IMR-90 (cell line): ENCODE data around the gene SPCS1. TPM values are rescaled to one million over a fixed set of nuclear protein-coding genes. Genes with fewer than 3 reads are reported as not detected.

Experiments used
- ATAC-seq: fragments of 200-7000 bp; cut with Tn5 transposase; 2 replicates; pipeline ENCODE4 v1.9.1; 2020; ENCODE audit warnings: low read depth, mild to moderate bottlenecking, moderate library complexity
- BruUV-seq: library from RNA; stranded (reverse); fragments of 400-500 nt; replicated peaks from 2 replicates; lab custom pipeline; 2021; lab: Mats Ljungman, UMichigan
- CTCF ChIA-PET: fragments of 300-600 bp; formaldehyde crosslinking; extraction: SDS; loops from one replicate; lab custom pipeline; 2021; ENCODE audit warnings: antibody characterized with exemption; lab: Yijun Ruan, JAX
- POLR2A ChIA-PET: fragments of 300-600 bp; sonication (Branson Sonifier 250); formaldehyde crosslinking; loops from one replicate; lab custom pipeline; 2022; ENCODE audit warnings: antibody characterized with exemption; ENCODE audit not compliant: unreplicated experiment; lab: Charles Lee
- DNase-seq: peaks from one replicate; pipeline ENCODE4 v3.0.0; 2013
- H2AFZ ChIP-seq: replicated peaks from 2 replicates; pipeline ENCODE3; 2013; ENCODE audit warnings: low read length, mild to moderate bottlenecking; ENCODE audit not compliant: poor library complexity
- H2AK5ac ChIP-seq: 2 replicates; pipeline ENCODE4 v1.6.1; 2013; ENCODE audit warnings: low read depth, low read length, inconsistent platforms
- H2AK9ac ChIP-seq: replicated peaks from 2 replicates; pipeline ENCODE3; 2013; ENCODE audit warnings: mild to moderate bottlenecking, low read depth, low read length, moderate library complexity; ENCODE audit not compliant: poor library complexity
- H2BK120ac ChIP-seq: 2 replicates; pipeline ENCODE4 v1.6.1; 2013; ENCODE audit warnings: low read depth, low read length, inconsistent platforms
- H2BK15ac ChIP-seq: 3 replicates; pipeline ENCODE4 v1.6.1; 2013; ENCODE audit warnings: low read depth, low read length, inconsistent platforms
- H2BK20ac ChIP-seq: 2 replicates; pipeline ENCODE4 v1.6.1; 2013; ENCODE audit warnings: low read depth, mild to moderate bottlenecking, inconsistent platforms, low read length, moderate library complexity
- H2BK5ac ChIP-seq: 2 replicates; pipeline ENCODE4 v1.6.1; 2013; ENCODE audit warnings: mild to moderate bottlenecking, low read depth, low read length, inconsistent platforms; ENCODE audit not compliant: poor library complexity, severe bottlenecking
- H3K14ac ChIP-seq: replicated peaks from 2 replicates; pipeline ENCODE4 v1.6.1; 2013; ENCODE audit warnings: low read depth, low read length, inconsistent platforms
- H3K18ac ChIP-seq: 2 replicates; pipeline ENCODE4 v1.6.1; 2013; ENCODE audit warnings: low read depth, low read length, control low read depth
- H3K23ac ChIP-seq: 2 replicates; pipeline ENCODE4 v1.6.1; 2013; ENCODE audit warnings: low read depth, low read length, inconsistent platforms
- H3K27ac ChIP-seq: 2 replicates; pipeline ENCODE4 v1.5.1; 2013; ENCODE audit warnings: mild to moderate bottlenecking, control low read depth, low read length; ENCODE audit not compliant: insufficient read depth
- H3K27me3 ChIP-seq: 2 replicates; pipeline ENCODE4 v1.6.1; 2013; ENCODE audit warnings: low read length; ENCODE audit not compliant: control insufficient read depth, insufficient read depth
- H3K36me3 ChIP-seq: 2 replicates; pipeline ENCODE4 v1.6.1; 2013; ENCODE audit warnings: low read length, mixed read lengths; ENCODE audit not compliant: control insufficient read depth, insufficient read depth
- H3K4ac ChIP-seq: 2 replicates; pipeline ENCODE4 v1.6.1; 2013; ENCODE audit warnings: low read depth, low read length, inconsistent platforms
- H3K4me1 ChIP-seq: 2 replicates; pipeline ENCODE4 v1.6.1; 2013; ENCODE audit warnings: low read length, mixed read lengths; ENCODE audit not compliant: control insufficient read depth, insufficient read depth
- H3K4me2 ChIP-seq: 2 replicates; pipeline ENCODE4 v1.6.1; 2013; ENCODE audit warnings: low read depth, mild to moderate bottlenecking, control low read depth, low read length, moderate library complexity
- H3K4me3 ChIP-seq: 2 replicates; pipeline ENCODE4 v1.5.1; 2013; ENCODE audit warnings: low read depth, mild to moderate bottlenecking, control low read depth, low read length, moderate library complexity; ENCODE audit not compliant: insufficient read depth
- H3K56ac ChIP-seq: 2 replicates; pipeline ENCODE4 v1.6.1; 2013; ENCODE audit warnings: low read length, inconsistent platforms; ENCODE audit not compliant: insufficient read depth; ENCODE audit errors: extremely low read depth
- H3K79me1 ChIP-seq, 2 experiments: 2 replicates each; pipeline ENCODE4 v1.6.1; 2013; ENCODE audit warnings: low read length in 2 of 2, inconsistent platforms in 1 of 2, low read depth in 1 of 2
- H3K9ac ChIP-seq: 2 replicates; pipeline ENCODE4 v1.6.1; 2013; ENCODE audit warnings: low read depth, low read length, control low read depth
- H3K9me1 ChIP-seq: 2 replicates; pipeline ENCODE4 v1.6.1; 2013; ENCODE audit warnings: low read length, inconsistent platforms; ENCODE audit not compliant: insufficient read depth
- H3K9me3 ChIP-seq: 2 replicates; pipeline ENCODE4 v1.6.1; 2013; ENCODE audit warnings: low read length; ENCODE audit not compliant: control insufficient read depth, insufficient read depth
- H4K20me1 ChIP-seq: 2 replicates; pipeline ENCODE4 v1.6.1; 2013; ENCODE audit warnings: low read length, inconsistent platforms; ENCODE audit not compliant: insufficient read depth
- H4K5ac ChIP-seq: 2 replicates; pipeline ENCODE4 v1.6.1; 2013; ENCODE audit warnings: mild to moderate bottlenecking, low read depth, low read length, control low read depth
- H4K8ac ChIP-seq, 2 experiments: 2 replicates each; pipeline ENCODE4 v1.6.1; 2013; ENCODE audit warnings: low read depth in 2 of 2, low read length in 2 of 2, control low read depth in 1 of 2, inconsistent platforms in 1 of 2
- H4K91ac ChIP-seq: 2 replicates; pipeline ENCODE4 v1.6.1; 2013; ENCODE audit warnings: low read depth, low read length, inconsistent platforms; ENCODE audit not compliant: insufficient read depth
- BHLHE40 ChIP-seq: fragments of 150-350 bp; IDR thresholded peaks from 2 replicates; pipeline ENCODE4 v1.6.1; 2016; ENCODE audit warnings: mild to moderate bottlenecking, low read depth, low read length
- FOS ChIP-seq: fragments of 150-350 bp; IDR thresholded peaks from 2 replicates; pipeline ENCODE4 v1.6.1; 2016; ENCODE audit warnings: low read depth, low read length
- MAFK ChIP-seq: IDR thresholded peaks from 2 replicates; pipeline ENCODE4 v1.6.1; 2012; ENCODE audit warnings: low read depth, low read length, improper control_type of control experiment
- NFE2L2 ChIP-seq: fragments of 150-350 bp; IDR thresholded peaks from 2 replicates; pipeline ENCODE4 v1.6.1; 2016; ENCODE audit warnings: low read depth, mild to moderate bottlenecking, low read length
- WGBS, 2 experiments: methylation state at CpG; one replicate each; pipeline versions ENCODE4 v1.1.5 to v1.1.7; 2013; ENCODE audit warnings: missing lambda C conversion rate in 2 of 2; ENCODE audit not compliant: insufficient read length in 1 of 2; ENCODE audit errors: extremely low coverage in 2 of 2; 5-methylcytosine and 5-hydroxymethylcytosine counted together
- dilution Hi-C: fragments of 300-500 bp; cut with HindIII; formaldehyde crosslinking; loops from one replicate; pipeline ENCODE4 v1.14.3; 2018; ENCODE audit warnings: low sequenced_read_pairs; ENCODE audit not compliant: unreplicated experiment
- in situ Hi-C: fragments of 300-500 bp; cut with MboI; formaldehyde crosslinking; loops from 3 replicates; pipeline ENCODE4 v1.14.3; 2019; ENCODE audit warnings: low sequenced_read_pairs, inconsistent platforms, mixed read lengths
- intact Hi-C: fragments of 100-400 bp; cut with micrococcal nuclease; formaldehyde crosslinking; loops from 2 replicates; pipeline ENCODE4 v1.10.0; 2022
- polyA plus RNA-seq, 3 experiments: library from polyadenylated mRNA; depleted of rRNA; stranded (reverse); fragments of >200 nt; gene quantifications; 2 replicates each; pipeline ENCODE4 v1.2.3, GENCODE V29; 2012; ENCODE audit warnings: low replicate concordance in 1 of 3
- total RNA-seq: library from RNA; depleted of rRNA; stranded (reverse); fragments of >200 nt; gene quantifications from 2 replicates; pipeline ENCODE4 v1.2.3, GENCODE V29; 2012

Gene SPCS1
- total and polyA plus RNA-seq, 2 of the 4 experiments (the other 2 are of a cell fraction): 50.5 to 124 TPM

DNA sequence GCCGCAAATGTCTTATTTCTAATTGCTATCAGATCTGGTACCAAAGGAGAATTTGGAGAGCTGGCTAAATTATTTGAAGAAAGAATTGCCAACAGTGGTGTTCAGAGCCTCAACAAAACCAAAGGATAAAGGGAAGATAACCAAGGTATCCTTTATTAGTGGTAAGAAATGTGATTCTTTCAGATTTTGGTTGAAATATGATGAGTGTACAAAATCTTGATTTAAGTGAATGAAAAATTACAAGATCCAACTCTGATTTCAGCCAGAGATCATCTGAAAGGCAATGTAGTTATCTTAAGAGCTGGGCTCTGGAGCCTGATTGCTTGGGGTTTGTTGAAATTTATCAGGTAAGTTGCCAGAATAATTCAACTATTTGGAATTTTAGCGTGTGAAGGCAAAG lies 15.3 kb upstream of the SPCS1 start:
- Histone ChIP-seq H3K4me3 (no peak overlapping the region), H2BK5ac (no peak overlapping the region), H2BK20ac (no peak overlapping the region), H3K9me3 (no peaks in the 10 kb centered on the region), H3K4me1 (peaks cover 5% of the 10 kb centered on the region; the same call in 1 of the 2 replicates), H3K14ac (no peak overlapping the region), H3K27ac (no peak overlapping the region), H4K91ac (no peak overlapping the region), H2AK9ac (no peak overlapping the region), H2BK120ac (no peak overlapping the region), H4K5ac (no peak overlapping the region), H3K18ac (no peak overlapping the region), H3K56ac (no peak overlapping the region), H2BK15ac (no peak overlapping the region), H3K23ac (no peak overlapping the region), H3K4ac (no peak overlapping the region), H3K9ac (no peak overlapping the region), H3K9me1 (peaks cover 3% of the 10 kb centered on the region), H3K27me3 (no peaks in the 10 kb centered on the region), H2AK5ac (no peak overlapping the region), H4K20me1 (peaks cover 23% of the 10 kb centered on the region), H4K8ac (no peak overlapping the region), H3K4me2 (no peak overlapping the region), H2AFZ (no peak overlapping the region), H3K36me3 (peaks cover 66% of the 10 kb centered on the region), H3K79me1 (peaks cover 44 to 70% of the 10 kb centered on the region in 2 experiments)
- no peak for DNase-seq
- no peak for TF ChIP-seq FOS
- TF ChIP-seq BHLHE40: no peak
- no peak for TF ChIP-seq NFE2L2
- peak; percentile 32; the same call in 1 of the 2 replicates for TF ChIP-seq MAFK
- BruUV-seq: no TSS peak
- dilution Hi-C loops: no loop called here
- intact Hi-C loops: no loop called here
- in situ Hi-C loops: no loop called here
- no peak for ATAC-seq
- WGBS, 2 experiments: 100% methylated on average over 1 of the region's 2 CpGs; no CpG with 5 or more reads in 1 of the 2 experiments
- CTCF ChIA-PET: no interaction called here
- POLR2A ChIA-PET: no interaction called here
